Endothelial cell of umbilical vein (primary cell): ENCODE results near the gene ZNFX1. TPM values are rescaled to one million over a fixed set of nuclear protein-coding genes. Genes with fewer than 3 reads are reported as not detected.

Source experiments
- BruUV-seq: library from RNA; stranded (reverse); fragments of 400-500 nt; replicated peaks from 2 replicates; lab custom pipeline; 2021; lab: Mats Ljungman, UMichigan
- CTCF ChIA-PET: fragments of 300-600, 350-600 bp; sonication (Branson Sonifier 250); formaldehyde crosslinking; loops from one replicate; lab custom pipeline; 2021; ENCODE audit warnings: antibody characterized with exemption, inconsistent platforms; lab: Charles Lee
- POLR2A ChIA-PET: fragments of 300-600, 350-600 bp; sonication (Branson Sonifier 250); formaldehyde crosslinking; loops from one replicate; lab custom pipeline; 2021; ENCODE audit warnings: antibody characterized with exemption, inconsistent platforms; lab: Charles Lee
- DNase-seq: peaks from one replicate; pipeline ENCODE4 v3.0.0-alpha.2; 2011; ENCODE audit warnings: low read depth, low spot score
- FAIRE-seq: peaks from 2 replicates; lab custom pipeline; 2011; peaks lifted over from hg19 to GRCh38; lab: Jason Lieb, UNC
- H2AFZ ChIP-seq: 2 replicates; pipeline ENCODE4 v1.6.0; 2012; ENCODE audit warnings: low read depth, low read length, control low read depth, inconsistent platforms
- H3K27ac ChIP-seq: 2 replicates; pipeline ENCODE4 v1.5.1; 2011; ENCODE audit warnings: low read depth, mild to moderate bottlenecking, control low read depth, low read length, moderate library complexity; ENCODE audit not compliant: insufficient read depth
- H3K27me3 ChIP-seq, 2 experiments: 2 replicates each; pipeline versions ENCODE4 v1.6.0 to v1.6.1; 2011; ENCODE audit warnings: low read length in 2 of 2, mixed read lengths in 1 of 2; ENCODE audit not compliant: control insufficient read depth in 2 of 2, insufficient read depth in 2 of 2
- H3K36me3 ChIP-seq, 2 experiments: 2 replicates in 1 of 2; 3 replicates in 1 of 2; pipeline ENCODE4 v1.5.1; 2011; ENCODE audit warnings: low read length in 2 of 2, mild to moderate bottlenecking in 1 of 2, moderate library complexity in 1 of 2; ENCODE audit not compliant: control insufficient read depth in 2 of 2, insufficient read depth in 2 of 2; ENCODE audit errors: extremely low read depth in 1 of 2
- H3K4me1 ChIP-seq: 3 replicates; pipeline ENCODE4 v1.5.1; 2011; ENCODE audit warnings: mild to moderate bottlenecking, low read length; ENCODE audit not compliant: control insufficient read depth, insufficient read depth; ENCODE audit errors: extremely low read depth
- H3K4me2 ChIP-seq: 2 replicates; pipeline ENCODE4 v1.6.1; 2011; ENCODE audit warnings: low read length, control low read depth, mixed read lengths; ENCODE audit not compliant: insufficient read depth
- H3K4me3 ChIP-seq, 3 experiments: fragments of 200-600 bp in 1 of 3; sonication (generic), shearing (Covaris generic) in 1 of 3; replicated peaks in 1 of 3; 2 replicates each; pipeline ENCODE4 v1.5.1; 2011 to 2016; ENCODE audit warnings: control low read depth in 3 of 3, low read length in 3 of 3, mild to moderate bottlenecking in 2 of 3, inconsistent platforms in 1 of 3, low read depth in 1 of 3, moderate library complexity in 1 of 3; ENCODE audit not compliant: insufficient read depth in 1 of 3
- H3K79me2 ChIP-seq: 2 replicates; pipeline ENCODE4 v1.6.0; 2012; ENCODE audit warnings: low read length, inconsistent platforms; ENCODE audit not compliant: control insufficient read depth, insufficient read depth
- H3K9ac ChIP-seq: replicated peaks from 2 replicates; pipeline ENCODE3; 2011; ENCODE audit warnings: low read length, control low read depth; ENCODE audit not compliant: insufficient read depth; ENCODE audit errors: extremely low read depth
- H3K9me1 ChIP-seq: replicated peaks from 3 replicates; pipeline ENCODE4 v1.6.0; 2011; ENCODE audit warnings: mild to moderate bottlenecking, low read length; ENCODE audit not compliant: control insufficient read depth, insufficient read depth; ENCODE audit errors: extremely low read depth
- H3K9me3 ChIP-seq: replicated peaks from 2 replicates; pipeline ENCODE4 v1.5.1; 2012; ENCODE audit warnings: low read length, inconsistent platforms; ENCODE audit not compliant: control insufficient read depth, insufficient read depth
- H4K20me1 ChIP-seq: replicated peaks from 2 replicates; pipeline ENCODE3; 2011; ENCODE audit warnings: mild to moderate bottlenecking, low read length; ENCODE audit not compliant: control insufficient read depth, insufficient read depth; ENCODE audit errors: extremely low read depth
- EZH2 ChIP-seq: IDR thresholded peaks from 2 replicates; pipeline ENCODE4 v1.6.1; 2012; ENCODE audit warnings: borderline replicate concordance, low read depth, mild to moderate bottlenecking, moderate library complexity, low read length, inconsistent platforms; ENCODE audit not compliant: severe bottlenecking
- FOS ChIP-seq: IDR thresholded peaks from 2 replicates; pipeline ENCODE4 v1.6.1; 2011; ENCODE audit warnings: mild to moderate bottlenecking, low read length, moderate library complexity, borderline replicate concordance; ENCODE audit not compliant: insufficient read depth
- GATA2 ChIP-seq: IDR thresholded peaks from 2 replicates; pipeline ENCODE4 v1.7.0; 2011; ENCODE audit warnings: low read depth, mild to moderate bottlenecking, moderate library complexity, mixed read lengths, low read length; ENCODE audit not compliant: insufficient read length, insufficient read depth
- JUN ChIP-seq: IDR thresholded peaks from 2 replicates; pipeline ENCODE4 v1.6.1; 2011; ENCODE audit warnings: borderline replicate concordance, low read depth; ENCODE audit not compliant: insufficient read length, insufficient read depth
- MYC ChIP-seq: IDR thresholded peaks from one replicate; pipeline ENCODE4 v1.6.1; 2011; ENCODE audit warnings: mild to moderate bottlenecking, low read depth, low read length
- POLR2A ChIP-seq: IDR thresholded peaks from 2 replicates; pipeline ENCODE4 v1.6.1; 2012; ENCODE audit warnings: low read depth, mild to moderate bottlenecking, control low read depth, low read length
- POLR2AphosphoS5 ChIP-seq: IDR thresholded peaks from 2 replicates; pipeline ENCODE4 v1.6.1; 2012; ENCODE audit warnings: low read depth, mild to moderate bottlenecking, control low read depth, low read length, moderate library complexity; ENCODE audit not compliant: insufficient read depth
- dilution Hi-C: fragments of 300-500 bp; cut with MboI; formaldehyde crosslinking; loops from one replicate; pipeline ENCODE4 v1.15.0; 2019; ENCODE audit warnings: low sequenced_read_pairs; ENCODE audit not compliant: extremely low pct_ligation_motif_present
- intact Hi-C: fragments of 100-400 bp; cut with micrococcal nuclease; formaldehyde crosslinking; loops from one replicate; pipeline ENCODE4 v1.10.0; 2022
- polyA plus RNA-seq, 4 experiments: library from polyadenylated mRNA; depleted of rRNA in 3 of 4; stranded (reverse) in 3 of 4; unstranded in 1 of 4; fragments of >200 nt; gene quantifications; 2 replicates each; pipeline versions ENCODE4 v1.2.1 to v1.2.3, GENCODE V29; 2011 to 2012; ENCODE audit warnings: missing spikeins in 1 of 4
- total RNA-seq: library from RNA; stranded (reverse); gene quantifications from 2 replicates; pipeline ENCODE4 v1.2.3, GENCODE V29; 2021
- TF ChIP-seq, protein P1 (sequence below): IDR thresholded peaks from 2 replicates; pipeline ENCODE4 v1.6.1; 2011; ENCODE audit not compliant: insufficient read depth, insufficient read length
- TF ChIP-seq, protein P2 (sequence below), 2 donors: IDR thresholded peaks; 1 replicate in 1 of 2; 2 replicates in 1 of 2; pipeline ENCODE4 v1.5.1; 2011; ENCODE audit warnings: low read length in 2 of 2, mild to moderate bottlenecking in 2 of 2, moderate library complexity in 2 of 2, control low read depth in 1 of 2, inconsistent platforms in 1 of 2, low read depth in 1 of 2; ENCODE audit not compliant: insufficient read depth in 1 of 2; ENCODE audit errors: extremely low read depth in 1 of 2

ZNFX1 gene
- total and polyA plus RNA-seq, 2 donors (not counting 3 experiments of a cell fraction or from before 2014, with no cell fraction given), result 8.3 to 27.9 TPM

DNA sequence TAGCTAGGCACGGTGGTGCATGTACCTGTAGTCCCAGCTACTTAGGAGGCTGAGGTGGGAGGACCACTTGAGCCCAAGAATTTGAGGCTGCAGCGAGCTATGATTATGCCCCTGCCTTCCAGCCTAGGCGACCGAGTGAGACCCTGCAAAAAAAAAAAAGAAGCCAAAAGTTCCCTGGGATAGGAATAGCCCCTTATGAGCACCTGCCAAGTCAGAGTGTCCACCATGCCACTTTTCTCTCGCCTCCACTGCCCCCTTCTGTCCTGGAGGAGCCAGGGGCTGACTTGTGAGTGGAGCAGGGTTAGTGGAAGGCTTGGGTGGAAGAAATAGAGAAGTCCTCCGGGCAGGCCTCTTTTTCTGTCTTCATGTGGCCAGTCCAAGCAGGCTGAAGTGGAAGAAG is 70.8 kb downstream of the ZNFX1 start:
- no peak for FAIRE-seq

More for the DNA sequence above, 70.8 kb downstream of the ZNFX1 start:
- no peaks in the 10 kb centered on the region for H3K27me3 ChIP-seq
- intact Hi-C loops, result no loop called here
- no peaks in the 10 kb centered on the region for H3K36me3 ChIP-seq
- no peak overlapping the region for H2AFZ ChIP-seq
- dilution Hi-C loops, result no loop called here
- H3K27ac ChIP-seq, result no peak overlapping the region
- H4K20me1 ChIP-seq, result no peaks in the 10 kb centered on the region
- H3K4me1 ChIP-seq, result no peaks in the 10 kb centered on the region
- H3K9ac ChIP-seq, result no peak overlapping the region
- no peak overlapping the region for H3K4me2 ChIP-seq
- no TSS peak for BruUV-seq
- no peak for TF ChIP-seq MYC
- TF ChIP-seq POLR2AphosphoS5, result no peak
- TF ChIP-seq JUN, result no peak
- TF ChIP-seq GATA2, result no peak
- TF ChIP-seq EZH2, result no peak
- no peak for TF ChIP-seq POLR2A
- TF ChIP-seq, protein P1, sequence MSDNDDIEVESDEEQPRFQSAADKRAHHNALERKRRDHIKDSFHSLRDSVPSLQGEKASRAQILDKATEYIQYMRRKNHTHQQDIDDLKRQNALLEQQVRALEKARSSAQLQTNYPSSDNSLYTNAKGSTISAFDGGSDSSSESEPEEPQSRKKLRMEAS, result no peak
- no peak for TF ChIP-seq FOS
- TF ChIP-seq, protein P2, sequence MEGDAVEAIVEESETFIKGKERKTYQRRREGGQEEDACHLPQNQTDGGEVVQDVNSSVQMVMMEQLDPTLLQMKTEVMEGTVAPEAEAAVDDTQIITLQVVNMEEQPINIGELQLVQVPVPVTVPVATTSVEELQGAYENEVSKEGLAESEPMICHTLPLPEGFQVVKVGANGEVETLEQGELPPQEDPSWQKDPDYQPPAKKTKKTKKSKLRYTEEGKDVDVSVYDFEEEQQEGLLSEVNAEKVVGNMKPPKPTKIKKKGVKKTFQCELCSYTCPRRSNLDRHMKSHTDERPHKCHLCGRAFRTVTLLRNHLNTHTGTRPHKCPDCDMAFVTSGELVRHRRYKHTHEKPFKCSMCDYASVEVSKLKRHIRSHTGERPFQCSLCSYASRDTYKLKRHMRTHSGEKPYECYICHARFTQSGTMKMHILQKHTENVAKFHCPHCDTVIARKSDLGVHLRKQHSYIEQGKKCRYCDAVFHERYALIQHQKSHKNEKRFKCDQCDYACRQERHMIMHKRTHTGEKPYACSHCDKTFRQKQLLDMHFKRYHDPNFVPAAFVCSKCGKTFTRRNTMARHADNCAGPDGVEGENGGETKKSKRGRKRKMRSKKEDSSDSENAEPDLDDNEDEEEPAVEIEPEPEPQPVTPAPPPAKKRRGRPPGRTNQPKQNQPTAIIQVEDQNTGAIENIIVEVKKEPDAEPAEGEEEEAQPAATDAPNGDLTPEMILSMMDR (IDR thresholded peaks at IDR 0.05; ENCODE audit: extremely low read depth in 1 of 2, insufficient read depth in 1 of 2, low read depth in 1 of 2, low read length in 2 of 2), result no peak
- H3K9me1 ChIP-seq, result no peaks in the 10 kb centered on the region
- DNase-seq, result no peak
- POLR2A ChIA-PET, result no interaction called here
- H3K9me3 ChIP-seq, result no peaks in the 10 kb centered on the region
- H3K79me2 ChIP-seq, result no peaks in the 10 kb centered on the region
- CTCF ChIA-PET, result interaction anchor here (0.6 to 3.1 kb wide), 5 partner anchors 10 to 74 kb away, joined by 3 to 28 read pairs (median 10); no protein-coding TSS in a partner anchor
- no peak overlapping the region for H3K4me3 ChIP-seq
